Body of pancreas (tissue), 4 donors: Measurements from ENCODE around the gene BCL2. TPM values are rescaled to one million over a fixed set of nuclear protein-coding genes. Genes with fewer than 3 reads are reported as not detected.
A peak's percentile ranks its signal among the peaks of the same experiment; 100 is the strongest.

Experiments
- ATAC-seq: fragments of 150-250 bp; one replicate; pipeline ENCODE4 v1.9.1; 2016
- DNase-seq, 4 donors: peaks; one replicate each; pipeline ENCODE4 v3.0.0-alpha.2; 2019
- H3K27ac ChIP-seq, 4 donors: fragments of 200-600 bp; sonication (generic); 1 replicate in 3 of 4; 2 replicates in 1 of 4; pipeline versions ENCODE4 v1.5.1 to v1.6.1; 2016 to 2019; ENCODE audit warnings: mild to moderate bottlenecking in 1 of 4, mixed read lengths in 1 of 4, moderate library complexity in 1 of 4
- H3K27me3 ChIP-seq, 2 donors: fragments of 200-600 bp; sonication (generic); one replicate each; pipeline ENCODE4 v1.6.0; 2016; ENCODE audit warnings: mild to moderate bottlenecking in 1 of 2
- H3K36me3 ChIP-seq, 2 donors: fragments of 200-600 bp; sonication (generic); replicated peaks in 1 of 2; 2 replicates each; pipeline ENCODE4 v1.5.1; 2016; ENCODE audit warnings: low read depth in 2 of 2; ENCODE audit not compliant: insufficient read depth in 1 of 2
- H3K4me1 ChIP-seq: fragments of 200-600 bp; sonication (generic); one replicate; pipeline ENCODE4 v1.6.0; 2016
- H3K4me3 ChIP-seq, 2 donors: fragments of 200-600 bp; sonication (generic); 1 replicate in 1 of 2; 2 replicates in 1 of 2; pipeline ENCODE4 v1.5.1; 2016 to 2019
- H3K9me3 ChIP-seq, 3 donors: fragments of 200-600 bp; sonication (generic); 1 replicate in 2 of 3; 2 replicates in 1 of 3; pipeline ENCODE4 v1.5.1; 2016
- CTCF ChIP-seq, 7 experiments: fragments of 450-650 bp in 4 of 7; fragments of 200-600 bp in 3 of 7; sonication (generic) in 3 of 7; IDR thresholded peaks; one replicate each; pipeline ENCODE4 v1.5.1; 2016 to 2019; ENCODE audit warnings: antibody characterized with exemption in 7 of 7
- POLR2A ChIP-seq, 3 donors: fragments of 450-650 bp; IDR thresholded peaks; one replicate each; pipeline ENCODE4 v1.6.1; 2016; ENCODE audit warnings: antibody characterized with exemption in 3 of 3, mild to moderate bottlenecking in 2 of 3
- WGBS, 2 donors: methylation state at CpG; one replicate each; pipeline ENCODE4 v1.1.5; 2017; 5-methylcytosine and 5-hydroxymethylcytosine counted together
- intact Hi-C: fragments of 100-400 bp; cut with DNase I; formaldehyde crosslinking; loops from one replicate; pipeline ENCODE4 v1.15.1; 2023
- total RNA-seq, 2 donors: library from RNA; depleted of rRNA; stranded (reverse); fragments of >200 nt; gene quantifications; one replicate each; pipeline ENCODE4 v1.1.0, GENCODE V29; 2016

BCL2 gene
- total RNA-seq, 2 donors from 2014 or later, result 10.1 to 18.5 TPM

GRCh38 chr18:63266888-63267790 is 52.4 kb downstream of the BCL2 start:
- no peaks in the 10 kb centered on the region for H3K4me1 ChIP-seq
- H3K36me3 ChIP-seq, result no peaks in the 10 kb centered on the region
- DNase-seq (no peak), ATAC-seq (no peak)
- WGBS, 2 donors, result 64 to 66% methylated on average over 8 of the region's 8 CpGs
- no peaks in the 10 kb centered on the region for H3K9me3 ChIP-seq
- H3K27me3 ChIP-seq, result no peaks in the 10 kb centered on the region
- TF ChIP-seq POLR2A (IDR thresholded peaks at IDR 0.05), result no peak
- no peak for TF ChIP-seq CTCF (IDR thresholded peaks at IDR 0.05)
- intact Hi-C loops, result no loop called here
- H3K27ac ChIP-seq, result no peak overlapping the region
- no peak overlapping the region for H3K4me3 ChIP-seq

- Histone ChIP-seq H3K4me1 (no peaks in the 10 kb centered on the region), H3K4me3 (no peak overlapping the region), H3K36me3 (no peaks in the 10 kb centered on the region), H3K9me3 (no peaks in the 10 kb centered on the region), H3K27ac (no peak overlapping the region), H3K27me3 (no peaks in the 10 kb centered on the region)
- TF ChIP-seq CTCF (IDR thresholded peaks at IDR 0.05) (no peak), POLR2A (IDR thresholded peaks at IDR 0.05) (no peak)
- intact Hi-C loops, result no loop called here
- ATAC-seq (no peak), DNase-seq (no peak)
- 56 to 66% methylated on average over 3 of the region's 3 CpGs for WGBS, 2 donors
These were observed 54.2 kb downstream of the BCL2 start for GRCh38 chr18:63265326-63265725.

- no peak for ATAC-seq
- WGBS, 2 donors, result 58 to 61% methylated on average over 9 of the region's 9 CpGs
- Histone ChIP-seq H3K27me3 (no peaks in the 10 kb centered on the region), H3K4me1 (no peaks in the 10 kb centered on the region), H3K27ac (no peak overlapping the region), H3K36me3 (no peaks in the 10 kb centered on the region), H3K4me3 (no peak overlapping the region), H3K9me3 (no peaks in the 10 kb centered on the region)
- DNase-seq, result peak in 2 of 4 donors; percentile 7 to 16
- TF ChIP-seq POLR2A (IDR thresholded peaks at IDR 0.05) (no peak), CTCF (IDR thresholded peaks at IDR 0.05) (no peak)
- intact Hi-C loops, result no loop called here
These were observed 54.7 kb downstream of the BCL2 start for GRCh38 chr18:63264871-63265270.

GRCh38 chr18:63263444-63263843 is 56.1 kb downstream of the BCL2 start:
- Histone ChIP-seq H3K4me3 (no peak overlapping the region), H3K4me1 (no peaks in the 10 kb centered on the region), H3K36me3 (no peaks in the 10 kb centered on the region), H3K9me3 (no peaks in the 10 kb centered on the region), H3K27ac (no peak overlapping the region), H3K27me3 (no peaks in the 10 kb centered on the region)
- no peak for TF ChIP-seq CTCF (IDR thresholded peaks at IDR 0.05)
- no peak for TF ChIP-seq POLR2A (IDR thresholded peaks at IDR 0.05)
- WGBS, 2 donors, result 57 to 68% methylated on average over 2 of the region's 2 CpGs
- intact Hi-C loops, result no loop called here
- no peak for DNase-seq
- ATAC-seq, result no peak
